ENCODE data around the gene ERG.

The ERG gene

DNA sequence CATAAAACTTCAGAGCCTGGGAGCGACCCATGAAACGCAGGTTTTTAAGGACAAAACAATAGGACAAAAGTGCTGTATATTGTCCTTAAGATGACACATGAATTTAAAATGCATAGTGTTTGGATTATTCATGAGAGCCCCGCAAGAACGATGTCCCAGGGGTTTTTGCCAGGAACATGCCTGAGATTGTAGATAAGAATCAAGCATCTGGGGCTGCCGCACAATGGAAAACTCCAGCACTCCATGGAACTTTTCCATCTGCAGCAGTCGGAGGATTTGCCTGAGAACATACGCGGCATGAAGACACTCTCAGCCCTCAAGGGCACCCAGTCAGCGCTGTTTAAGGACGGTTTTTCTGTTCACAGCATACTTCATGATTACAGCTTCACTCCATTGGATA is 5.3 kb upstream of the ERG start:
- no peak overlapping the region for H2AFZ ChIP-seq
- H3K4me3 ChIP-seq (ENCODE audit: low read depth, low read length) = no peak overlapping the region
- H3K9me3 ChIP-seq (ENCODE audit: control insufficient read depth, low read length) = no peaks in the 10 kb centered on the region
- H3K4me2 ChIP-seq (ENCODE audit: low read length) = no peak overlapping the region
- no peak overlapping the region for H3K9ac ChIP-seq
- no peaks in the 10 kb centered on the region for H3K79me2 ChIP-seq
- H3K27ac ChIP-seq = no peak overlapping the region
- TF ChIP-seq, protein P1, sequence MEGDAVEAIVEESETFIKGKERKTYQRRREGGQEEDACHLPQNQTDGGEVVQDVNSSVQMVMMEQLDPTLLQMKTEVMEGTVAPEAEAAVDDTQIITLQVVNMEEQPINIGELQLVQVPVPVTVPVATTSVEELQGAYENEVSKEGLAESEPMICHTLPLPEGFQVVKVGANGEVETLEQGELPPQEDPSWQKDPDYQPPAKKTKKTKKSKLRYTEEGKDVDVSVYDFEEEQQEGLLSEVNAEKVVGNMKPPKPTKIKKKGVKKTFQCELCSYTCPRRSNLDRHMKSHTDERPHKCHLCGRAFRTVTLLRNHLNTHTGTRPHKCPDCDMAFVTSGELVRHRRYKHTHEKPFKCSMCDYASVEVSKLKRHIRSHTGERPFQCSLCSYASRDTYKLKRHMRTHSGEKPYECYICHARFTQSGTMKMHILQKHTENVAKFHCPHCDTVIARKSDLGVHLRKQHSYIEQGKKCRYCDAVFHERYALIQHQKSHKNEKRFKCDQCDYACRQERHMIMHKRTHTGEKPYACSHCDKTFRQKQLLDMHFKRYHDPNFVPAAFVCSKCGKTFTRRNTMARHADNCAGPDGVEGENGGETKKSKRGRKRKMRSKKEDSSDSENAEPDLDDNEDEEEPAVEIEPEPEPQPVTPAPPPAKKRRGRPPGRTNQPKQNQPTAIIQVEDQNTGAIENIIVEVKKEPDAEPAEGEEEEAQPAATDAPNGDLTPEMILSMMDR (IDR thresholded peaks at IDR 0.05) = no peak
- H3K27me3 ChIP-seq (ENCODE audit: control insufficient read depth, insufficient read depth, low read length) = no peaks in the 10 kb centered on the region
- no peaks in the 10 kb centered on the region for H3K36me3 ChIP-seq (ENCODE audit: control insufficient read depth, insufficient read depth, low read length)
- no peaks in the 10 kb centered on the region for H3K4me1 ChIP-seq

DNA sequence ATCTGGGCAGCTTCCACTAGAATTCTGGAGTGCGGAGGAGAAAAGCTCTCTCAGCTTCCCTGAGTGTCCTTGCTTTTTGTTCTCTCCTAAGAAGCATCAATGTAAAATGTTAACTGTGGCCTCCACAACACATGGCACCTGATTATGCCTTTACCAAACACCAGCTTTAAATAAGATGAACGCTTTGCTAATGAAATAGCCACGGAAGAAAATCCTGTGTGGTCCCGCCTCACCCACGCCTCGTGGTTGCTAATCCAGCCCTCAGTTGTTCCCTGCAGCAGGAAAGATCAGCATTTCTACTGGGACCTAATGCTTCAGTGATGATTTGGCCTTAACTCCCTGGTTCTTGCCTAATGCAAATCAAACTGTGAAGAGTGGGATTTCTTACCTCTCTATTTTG is 1.8 kb upstream of the ERG start:
- peak overlapping the region; percentile 62 for H3K27ac ChIP-seq
- H3K4me1 ChIP-seq = no peaks in the 10 kb centered on the region
- no peak overlapping the region for H3K4me2 ChIP-seq (ENCODE audit: low read length)
- no peak overlapping the region for H2AFZ ChIP-seq
- no peak overlapping the region for H3K9ac ChIP-seq
- no peaks in the 10 kb centered on the region for H3K36me3 ChIP-seq (ENCODE audit: control insufficient read depth, insufficient read depth, low read length)
- H3K27me3 ChIP-seq (ENCODE audit: control insufficient read depth, insufficient read depth, low read length) = no peaks in the 10 kb centered on the region
- H3K79me2 ChIP-seq = no peaks in the 10 kb centered on the region
- TF ChIP-seq, protein P1 (IDR thresholded peaks at IDR 0.05) = no peak
- no peak overlapping the region for H3K4me3 ChIP-seq (ENCODE audit: low read depth, low read length)
- H3K9me3 ChIP-seq (ENCODE audit: control insufficient read depth, low read length) = no peaks in the 10 kb centered on the region

DNA sequence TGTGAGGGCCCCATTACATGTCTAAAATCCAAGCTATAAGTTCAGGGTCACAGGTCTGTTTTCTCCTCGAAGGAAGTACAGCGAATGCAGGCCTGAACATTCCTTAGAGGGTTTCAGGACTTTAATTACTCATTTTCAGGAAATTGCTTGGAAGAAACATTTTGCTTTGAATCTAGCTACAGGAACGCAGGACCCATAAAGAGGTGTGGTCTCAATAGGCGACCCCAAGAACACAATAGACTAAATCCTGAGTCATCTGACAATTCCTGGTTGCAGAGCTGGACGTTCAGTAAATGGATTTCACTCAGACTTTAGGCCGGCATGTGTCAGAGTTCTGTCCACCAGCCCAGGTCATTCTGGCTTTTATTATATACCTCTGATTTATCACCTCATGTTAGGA is 1.0 kb upstream of the ERG start:
- Histone ChIP-seq H3K9ac (no peak overlapping the region), H3K4me1 (no peaks in the 10 kb centered on the region), H3K9me3 (ENCODE audit: control insufficient read depth, low read length) (no peaks in the 10 kb centered on the region), H2AFZ (no peak overlapping the region), H3K27me3 (ENCODE audit: control insufficient read depth, insufficient read depth, low read length) (no peaks in the 10 kb centered on the region), H3K4me3 (ENCODE audit: low read depth, low read length) (no peak overlapping the region), H3K4me2 (ENCODE audit: low read length) (no peak overlapping the region), H3K79me2 (no peaks in the 10 kb centered on the region), H3K36me3 (ENCODE audit: control insufficient read depth, insufficient read depth, low read length) (no peaks in the 10 kb centered on the region), H3K27ac (peak overlapping the region; percentile 62)
- TF ChIP-seq, protein P1 (IDR thresholded peaks at IDR 0.05) = no peak

DNA sequence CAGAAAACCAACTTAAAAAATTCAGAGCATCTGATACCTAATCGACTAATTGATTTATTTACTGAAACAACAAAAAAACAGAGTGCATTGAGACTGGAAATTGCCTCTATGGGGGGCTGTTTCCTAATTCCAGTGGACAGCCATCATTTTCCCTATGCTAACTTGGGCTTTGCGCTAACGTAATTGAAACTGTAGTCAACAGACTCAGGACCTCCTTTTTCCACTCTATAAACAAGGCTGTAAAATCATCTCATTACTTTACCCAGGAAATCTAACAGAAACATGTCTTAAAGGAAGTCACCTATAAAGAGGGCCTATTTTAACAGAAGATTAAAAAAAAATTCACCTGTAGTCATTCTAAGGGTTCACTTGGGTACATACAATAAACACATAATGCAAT is 2.1 kb downstream of the ERG start:
- Histone ChIP-seq H3K4me3 (ENCODE audit: low read depth, low read length) (peak overlapping the region; percentile 48), H3K9ac (no peak overlapping the region)

DNA sequence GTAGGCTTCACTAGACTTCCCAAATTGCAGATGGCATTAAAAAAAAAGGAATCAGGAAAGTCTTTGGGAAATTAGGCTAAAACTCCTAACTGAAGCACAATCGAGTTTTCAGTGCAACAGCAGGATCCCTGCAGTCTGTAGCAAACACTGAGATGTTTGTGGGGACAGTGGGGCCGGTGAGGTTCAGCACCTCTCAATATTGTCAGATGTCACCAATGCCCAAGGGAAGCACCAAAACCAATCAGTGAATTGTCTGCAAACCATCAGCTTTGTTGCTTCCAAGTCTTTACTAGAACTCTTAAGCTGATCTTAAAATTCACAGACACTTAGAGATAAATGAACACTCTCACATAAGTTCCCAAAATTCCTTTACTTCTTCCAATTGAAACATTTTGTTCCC is 2.6 kb downstream of the ERG start:
- H3K4me2 ChIP-seq (ENCODE audit: low read length) = no peak overlapping the region
- H3K9ac ChIP-seq = no peak overlapping the region
- peak overlapping the region; percentile 11 for H3K27ac ChIP-seq

More for the DNA sequence above, 2.1 kb downstream of the ERG start:
- TF ChIP-seq, protein P1 (IDR thresholded peaks at IDR 0.05) = no peak
- no peaks in the 10 kb centered on the region for H3K36me3 ChIP-seq (ENCODE audit: control insufficient read depth, insufficient read depth, low read length)
- H3K9me3 ChIP-seq (ENCODE audit: control insufficient read depth, low read length) = no peaks in the 10 kb centered on the region
- peak overlapping the region; percentile 22 for H3K27ac ChIP-seq
- no peaks in the 10 kb centered on the region for H3K27me3 ChIP-seq (ENCODE audit: control insufficient read depth, insufficient read depth, low read length)
- no peaks in the 10 kb centered on the region for H3K79me2 ChIP-seq
- no peak overlapping the region for H3K4me2 ChIP-seq (ENCODE audit: low read length)
- no peak overlapping the region for H2AFZ ChIP-seq
- H3K4me1 ChIP-seq = no peaks in the 10 kb centered on the region

More for the DNA sequence above, 2.6 kb downstream of the ERG start:
- Histone ChIP-seq H3K4me1 (no peaks in the 10 kb centered on the region), H3K79me2 (no peaks in the 10 kb centered on the region), H2AFZ (no peak overlapping the region), H3K27me3 (ENCODE audit: control insufficient read depth, insufficient read depth, low read length) (no peaks in the 10 kb centered on the region), H3K36me3 (ENCODE audit: control insufficient read depth, insufficient read depth, low read length) (no peaks in the 10 kb centered on the region), H3K4me3 (ENCODE audit: low read depth, low read length) (peak overlapping the region; percentile 48), H3K9me3 (ENCODE audit: control insufficient read depth, low read length) (no peaks in the 10 kb centered on the region)
- TF ChIP-seq, protein P1 (IDR thresholded peaks at IDR 0.05) = no peak

All from parathyroid adenoma (tissue), 2 donors.